AG04450 (cell line): Measurements from ENCODE around the gene CRYL1. TPM values are rescaled to one million over a fixed set of nuclear protein-coding genes. Genes with fewer than 3 reads are reported as not detected.

ENCODE experiments used
- CTCF ChIA-PET: fragments of 300-600, 350-600 bp; formaldehyde crosslinking; extraction: SDS; loops from one replicate; lab custom pipeline; 2022; ENCODE audit warnings: antibody characterized with exemption, inconsistent platforms; lab: Charles Lee
- POLR2A ChIA-PET: fragments of 350-600 bp; formaldehyde crosslinking; extraction: SDS; loops from one replicate; lab custom pipeline; 2021; ENCODE audit warnings: antibody characterized with exemption, inconsistent platforms; lab: Yijun Ruan, JAX
- DNase-seq: peaks from one replicate; pipeline ENCODE4 v3.0.0-alpha.2; 2011; ENCODE audit warnings: low read depth, low spot score
- H3K27ac ChIP-seq: one replicate; pipeline ENCODE4 v1.5.1; 2012; ENCODE audit warnings: low read depth, low read length, control low read depth
- H3K27me3 ChIP-seq: one replicate; pipeline ENCODE4 v1.6.0; 2012; ENCODE audit warnings: low read length; ENCODE audit not compliant: control insufficient read depth, insufficient read depth
- H3K4me3 ChIP-seq: 2 replicates; pipeline ENCODE4 v1.5.1; 2011; ENCODE audit warnings: mild to moderate bottlenecking, low read depth, low read length, control low read depth
- H3K9me3 ChIP-seq: 2 replicates; pipeline ENCODE4 v1.5.1; 2012; ENCODE audit warnings: low read length; ENCODE audit not compliant: control insufficient read depth, insufficient read depth
- CTCF ChIP-seq: IDR thresholded peaks from 2 replicates; pipeline ENCODE4 v1.5.1; 2011; ENCODE audit warnings: low read depth, low read length, control low read depth, inconsistent platforms
- polyA plus RNA-seq: library from polyadenylated mRNA; depleted of rRNA; stranded (reverse); fragments of >200 nt; gene quantifications from 2 replicates; pipeline ENCODE4 v1.2.3, GENCODE V29; 2011

CRYL1 gene
- polyA plus RNA-seq, 1 experiment: 21.6 TPM

- Histone ChIP-seq H3K9me3 (no peaks in the 10 kb centered on the region), H3K27me3 (peaks cover 2% of the 10 kb centered on the region), H3K4me3 (no peak overlapping the region), H3K27ac (no peak overlapping the region)
- DNase-seq: no peak
- ChIA-PET CTCF (no interaction called here), POLR2A (no interaction called here)
- no peak for TF ChIP-seq CTCF
Measured at GRCh38 chr13:20442375-20442774, 83.3 kb downstream of the CRYL1 start.

GRCh38 chr13:20441879-20442278 is 83.8 kb downstream of the CRYL1 start:
- no peak overlapping the region for H3K4me3 ChIP-seq
- peaks cover 2% of the 10 kb centered on the region for H3K27me3 ChIP-seq
- DNase-seq: peak; percentile 4
- ChIA-PET POLR2A (no interaction called here), CTCF (no interaction called here)
- TF ChIP-seq CTCF: no peak
- H3K27ac ChIP-seq: no peak overlapping the region
- no peaks in the 10 kb centered on the region for H3K9me3 ChIP-seq

- Histone ChIP-seq H3K27ac (no peak overlapping the region), H3K9me3 (no peaks in the 10 kb centered on the region; the same call in 1 of the 2 replicates), H3K27me3 (peaks cover 2% of the 10 kb centered on the region), H3K4me3 (no peak overlapping the region)
- TF ChIP-seq CTCF: no peak
- ChIA-PET CTCF (interaction anchor here (0.7 kb wide), 1 partner anchor 244 kb away, joined by 5 read pairs; no protein-coding TSS in a partner anchor), POLR2A (no interaction called here)
- DNase-seq: no peak
Measured at GRCh38 chr13:20441056-20441455, 84.6 kb downstream of the CRYL1 start.

- no peak for TF ChIP-seq CTCF
- Histone ChIP-seq H3K9me3 (peaks cover 5% of the 10 kb centered on the region; the same call in 1 of the 2 replicates), H3K4me3 (no peak overlapping the region), H3K27ac (no peak overlapping the region), H3K27me3 (peaks cover 14% of the 10 kb centered on the region)
- ChIA-PET POLR2A (no interaction called here), CTCF (no interaction called here)
- DNase-seq: no peak
Measured at GRCh38 chr13:20439261-20439660, 86.4 kb downstream of the CRYL1 start.

- ChIA-PET CTCF (no interaction called here), POLR2A (no interaction called here)
- Histone ChIP-seq H3K4me3 (no peak overlapping the region), H3K27me3 (peaks cover 16% of the 10 kb centered on the region), H3K27ac (no peak overlapping the region), H3K9me3 (peaks cover 5% of the 10 kb centered on the region; the same call in 1 of the 2 replicates)
- TF ChIP-seq CTCF: no peak
- no peak for DNase-seq
Measured at GRCh38 chr13:20438801-20439200, 86.9 kb downstream of the CRYL1 start.
